Subcutaneous adipose tissue (tissue), 4 donors: ENCODE data around the gene PLCXD1. TPM values are rescaled to one million over a fixed set of nuclear protein-coding genes. Genes with fewer than 3 reads are reported as not detected.

Experiments
- CTCF ChIP-seq: fragments of 450-650 bp; IDR thresholded peaks from one replicate; pipeline ENCODE4 v1.5.1; 2016; ENCODE audit warnings: low read depth, mild to moderate bottlenecking, control low read depth, antibody characterized with exemption, moderate library complexity
- total RNA-seq, 4 donors: library from RNA; depleted of rRNA; stranded (reverse); fragments of >200 nt; gene quantifications; one replicate each; pipeline ENCODE4 v1.1.0, GENCODE V29; 2016

The PLCXD1 gene
- total RNA-seq, 4 donors from 2014 or later, result 6.6 to 84.2 (median 11.3) TPM

GRCh38 chrX:275967-276580 is 5.1 kb upstream of the PLCXD1 start:
- TF ChIP-seq CTCF, result no peak

DNA sequence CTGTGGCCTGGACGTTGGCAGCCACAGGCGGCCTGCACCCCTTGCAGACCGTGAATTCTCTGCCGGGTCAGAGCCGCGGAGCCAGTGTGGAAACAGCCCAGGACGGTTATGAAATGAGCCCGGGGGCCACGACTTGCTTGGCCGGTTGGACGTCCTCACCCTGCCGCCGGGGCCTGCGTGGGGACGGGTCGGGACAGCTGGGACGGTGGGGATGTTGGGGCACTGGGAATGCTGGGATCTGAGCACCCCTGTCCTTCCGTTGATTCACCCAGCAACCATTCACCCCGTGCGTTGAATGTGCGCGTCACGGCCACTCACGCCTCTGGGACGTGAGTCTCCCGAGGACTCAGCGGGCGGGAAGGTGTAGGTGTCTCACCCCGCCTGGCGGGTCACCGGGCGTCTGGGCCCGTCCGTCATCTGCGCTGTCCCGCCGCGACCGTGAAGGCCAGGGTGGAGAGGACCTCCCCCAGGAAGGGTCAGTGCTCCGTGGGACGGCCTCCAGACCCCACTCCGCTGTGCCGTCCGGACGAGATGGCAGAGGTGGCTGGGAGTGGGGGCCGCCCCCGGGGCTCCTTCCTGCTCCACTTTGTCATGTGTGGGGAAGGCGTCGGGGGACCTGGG is 4.5 kb upstream of the PLCXD1 start:
- no peak for TF ChIP-seq CTCF

DNA sequence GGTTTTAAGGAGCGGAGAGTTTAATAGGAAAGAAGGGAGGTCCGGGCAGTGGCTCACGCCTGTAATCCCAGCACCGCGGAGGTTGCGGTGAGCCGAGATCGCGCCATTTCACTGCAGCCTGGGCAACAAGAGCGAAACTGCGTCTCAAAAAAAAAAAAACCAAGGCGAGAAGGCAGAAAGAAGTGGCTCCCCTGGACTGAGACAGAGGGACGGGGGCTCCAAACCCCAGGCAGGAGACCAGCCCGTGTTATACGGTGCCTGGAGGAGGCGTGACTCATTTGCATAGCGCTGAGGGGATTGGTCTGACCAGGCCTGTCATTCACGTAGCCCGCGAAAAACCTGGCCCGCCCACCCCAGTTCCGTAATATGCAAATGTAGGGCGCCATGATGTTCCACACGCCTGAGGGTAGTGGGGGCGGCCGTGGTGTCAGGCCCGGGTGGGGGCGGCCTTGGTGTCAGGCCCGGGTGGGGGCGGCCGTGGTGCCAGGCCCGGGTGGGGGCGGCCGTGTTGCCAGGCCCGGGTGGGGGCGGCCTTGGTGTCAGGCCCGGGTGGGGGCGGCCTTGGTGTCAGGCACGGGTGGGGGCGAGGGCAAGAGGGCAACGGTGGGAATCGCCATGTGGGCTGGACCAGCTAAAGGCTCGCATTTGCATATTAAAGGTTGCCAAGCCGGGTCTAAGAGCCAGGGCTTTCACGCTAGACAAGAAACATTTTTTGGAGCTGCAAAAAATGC is 2.1 kb downstream of the PLCXD1 start:
- TF ChIP-seq CTCF, result no peak

- TF ChIP-seq CTCF, result no peak
Observed at GRCh38 chrX:285076-285677, 4.0 kb downstream of the PLCXD1 start.

GRCh38 chrX:287670-288069 is 6.5 kb downstream of the PLCXD1 start:
- no peak for TF ChIP-seq CTCF

DNA sequence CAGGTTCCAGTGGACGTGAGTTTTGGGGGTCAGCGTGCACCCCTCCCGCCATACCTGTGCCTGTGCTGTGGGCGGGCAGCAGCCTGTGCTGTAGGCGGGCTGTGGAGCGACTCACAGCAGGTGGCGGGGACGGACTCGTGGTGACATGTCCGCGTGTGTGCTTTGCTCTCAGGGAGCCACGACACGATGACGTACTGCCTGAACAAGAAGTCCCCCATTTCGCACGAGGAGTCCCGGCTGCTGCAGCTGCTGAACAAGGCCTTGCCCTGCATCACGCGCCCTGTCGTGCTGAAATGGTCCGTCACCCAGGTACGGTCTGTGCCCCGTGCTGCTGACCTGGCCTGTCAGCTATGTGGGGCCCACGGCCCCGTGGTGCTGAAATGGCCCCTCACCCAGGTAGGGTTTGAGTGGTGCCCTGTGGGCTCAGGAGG is 7.4 kb downstream of the PLCXD1 start:
- TF ChIP-seq CTCF, result no peak
